Measurements from ENCODE around the gene ZBTB16. TPM values are rescaled to one million over a fixed set of nuclear protein-coding genes. Genes with fewer than 3 reads are reported as not detected.

Gene ZBTB16
- total RNA-seq, 2 donors from 2014 or later: 2.0 to 13.7 TPM

DNA sequence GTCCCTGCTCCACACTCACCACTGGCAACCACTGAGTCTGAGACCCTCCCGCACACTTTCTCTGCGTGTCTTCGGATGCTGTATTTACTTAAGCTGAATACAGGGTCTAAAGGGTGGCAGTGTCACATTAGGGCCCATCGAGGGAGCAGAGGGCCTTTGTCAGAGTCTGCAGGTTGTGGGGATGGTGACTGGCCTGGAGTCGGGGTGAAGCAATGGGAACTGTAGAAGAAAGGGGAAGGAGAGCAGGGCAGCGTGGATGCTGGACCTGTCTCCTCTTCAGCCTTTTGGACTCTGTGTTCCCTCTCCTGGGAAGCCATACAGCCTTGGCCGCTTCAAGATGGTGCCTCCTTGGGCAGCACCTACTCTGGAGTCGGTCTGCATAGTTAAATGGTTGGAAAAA, 61.1 kb downstream of the ZBTB16 start:
- no peaks in the 10 kb centered on the region for H3K27me3 ChIP-seq
- intact Hi-C loops (cut with DNase I): no loop called here
- no peaks in the 10 kb centered on the region for H3K36me3 ChIP-seq
- no peak for DNase-seq
- TF ChIP-seq, protein P1, sequence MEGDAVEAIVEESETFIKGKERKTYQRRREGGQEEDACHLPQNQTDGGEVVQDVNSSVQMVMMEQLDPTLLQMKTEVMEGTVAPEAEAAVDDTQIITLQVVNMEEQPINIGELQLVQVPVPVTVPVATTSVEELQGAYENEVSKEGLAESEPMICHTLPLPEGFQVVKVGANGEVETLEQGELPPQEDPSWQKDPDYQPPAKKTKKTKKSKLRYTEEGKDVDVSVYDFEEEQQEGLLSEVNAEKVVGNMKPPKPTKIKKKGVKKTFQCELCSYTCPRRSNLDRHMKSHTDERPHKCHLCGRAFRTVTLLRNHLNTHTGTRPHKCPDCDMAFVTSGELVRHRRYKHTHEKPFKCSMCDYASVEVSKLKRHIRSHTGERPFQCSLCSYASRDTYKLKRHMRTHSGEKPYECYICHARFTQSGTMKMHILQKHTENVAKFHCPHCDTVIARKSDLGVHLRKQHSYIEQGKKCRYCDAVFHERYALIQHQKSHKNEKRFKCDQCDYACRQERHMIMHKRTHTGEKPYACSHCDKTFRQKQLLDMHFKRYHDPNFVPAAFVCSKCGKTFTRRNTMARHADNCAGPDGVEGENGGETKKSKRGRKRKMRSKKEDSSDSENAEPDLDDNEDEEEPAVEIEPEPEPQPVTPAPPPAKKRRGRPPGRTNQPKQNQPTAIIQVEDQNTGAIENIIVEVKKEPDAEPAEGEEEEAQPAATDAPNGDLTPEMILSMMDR (IDR thresholded peaks at IDR 0.05): no peak
- no peak overlapping the region for H3K9ac ChIP-seq (ENCODE audit: low read depth in 2 of 2, low read length in 2 of 2)
- peaks cover 13% of the 10 kb centered on the region for H3K4me1 ChIP-seq
- H3K4me3 ChIP-seq: no peak overlapping the region
- no peak overlapping the region for H3K27ac ChIP-seq
- H3K9me3 ChIP-seq: no peaks in the 10 kb centered on the region

DNA sequence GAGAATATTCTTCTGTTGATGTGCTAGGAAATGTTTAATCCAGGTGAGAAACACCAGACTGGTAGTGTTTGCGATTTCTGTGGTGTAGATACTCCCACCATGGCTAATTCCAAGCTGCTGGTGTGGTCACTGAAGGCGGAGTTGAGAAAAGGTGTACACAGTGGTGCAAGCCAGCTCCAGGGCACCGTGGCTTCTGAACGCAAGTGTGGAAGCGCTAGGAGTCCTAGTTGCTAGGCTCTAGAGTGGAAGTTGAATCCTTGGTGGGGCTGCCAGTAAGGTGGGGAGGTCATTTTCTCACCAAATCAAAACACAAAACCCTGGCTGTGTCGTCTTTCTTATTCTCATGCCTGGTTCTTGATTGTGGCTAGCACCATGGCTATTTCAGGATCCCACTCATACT, 61.6 kb downstream of the ZBTB16 start:
- H3K27me3 ChIP-seq: no peaks in the 10 kb centered on the region
- no peak overlapping the region for H3K27ac ChIP-seq
- no peak overlapping the region for H3K9ac ChIP-seq (ENCODE audit: low read depth in 2 of 2, low read length in 2 of 2)
- no peak overlapping the region for H3K4me3 ChIP-seq
- no peaks in the 10 kb centered on the region for H3K9me3 ChIP-seq
- DNase-seq: no peak
- no peaks in the 10 kb centered on the region for H3K36me3 ChIP-seq
- peaks cover 13% of the 10 kb centered on the region for H3K4me1 ChIP-seq
- TF ChIP-seq, protein P1 (IDR thresholded peaks at IDR 0.05): no peak
- intact Hi-C loops (cut with DNase I): no loop called here

DNA sequence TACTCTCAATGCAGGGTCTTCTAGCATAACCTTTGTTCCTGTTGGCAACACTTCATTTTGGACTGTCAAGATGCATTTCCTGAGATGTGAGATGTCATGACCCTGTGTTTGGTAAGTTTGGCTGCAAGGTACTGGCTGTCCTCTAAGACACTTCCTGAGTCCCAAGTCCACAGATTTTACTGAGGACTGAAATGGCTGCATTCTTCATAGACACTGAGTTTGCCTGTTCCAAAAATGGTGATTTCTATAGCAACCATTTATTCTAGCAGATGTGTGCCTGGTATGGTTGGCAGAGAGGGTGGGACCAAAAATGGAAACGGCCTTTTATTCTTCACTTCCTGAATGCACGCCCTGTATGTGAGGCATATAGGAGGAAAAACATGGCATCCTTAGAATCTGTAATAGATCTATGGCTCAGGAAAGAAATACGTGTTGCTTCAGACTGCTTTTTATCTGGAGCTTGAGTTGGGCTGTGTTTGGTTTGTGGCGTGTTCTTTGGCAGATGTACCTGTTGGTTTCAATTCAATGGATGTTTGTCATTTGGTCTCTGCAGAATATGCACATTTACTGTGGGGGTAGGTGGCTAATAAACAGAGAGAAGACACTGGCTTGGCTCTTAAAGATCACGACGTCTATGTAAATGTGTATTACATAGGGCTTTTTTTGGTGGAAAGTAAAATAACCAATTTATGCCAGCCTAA, 62.4 kb downstream of the ZBTB16 start:
- no peak for DNase-seq
- H3K4me3 ChIP-seq: no peak overlapping the region
- no peak overlapping the region for H3K9ac ChIP-seq (ENCODE audit: low read depth in 2 of 2, low read length in 2 of 2)
- no peaks in the 10 kb centered on the region for H3K27me3 ChIP-seq
- H3K27ac ChIP-seq: no peak overlapping the region
- intact Hi-C loops (cut with DNase I): no loop called here
- H3K4me1 ChIP-seq: peaks cover 7% of the 10 kb centered on the region
- TF ChIP-seq, protein P1 (IDR thresholded peaks at IDR 0.05): no peak
- H3K36me3 ChIP-seq: no peaks in the 10 kb centered on the region
- H3K9me3 ChIP-seq: no peaks in the 10 kb centered on the region

GRCh38 chr11:114122686-114123085, 63.2 kb downstream of the ZBTB16 start:
- intact Hi-C loops (cut with DNase I): no loop called here
- TF ChIP-seq, protein P1 (IDR thresholded peaks at IDR 0.05): no peak
- peaks cover 1% of the 10 kb centered on the region for H3K4me1 ChIP-seq
- H3K4me3 ChIP-seq: no peak overlapping the region
- no peaks in the 10 kb centered on the region for H3K27me3 ChIP-seq
- H3K9ac ChIP-seq (ENCODE audit: low read depth in 2 of 2, low read length in 2 of 2): no peak overlapping the region
- DNase-seq: no peak
- no peaks in the 10 kb centered on the region for H3K36me3 ChIP-seq
- H3K9me3 ChIP-seq: no peaks in the 10 kb centered on the region
- no peak overlapping the region for H3K27ac ChIP-seq

GRCh38 chr11:114123692-114124330, 64.3 kb downstream of the ZBTB16 start:
- H3K27ac ChIP-seq: no peak overlapping the region
- H3K27me3 ChIP-seq: no peaks in the 10 kb centered on the region
- intact Hi-C loops (cut with DNase I): no loop called here
- H3K4me1 ChIP-seq: peaks cover 2% of the 10 kb centered on the region
- TF ChIP-seq, protein P1 (IDR thresholded peaks at IDR 0.05): no peak
- no peak overlapping the region for H3K4me3 ChIP-seq
- H3K36me3 ChIP-seq: no peaks in the 10 kb centered on the region
- H3K9ac ChIP-seq (ENCODE audit: low read depth in 2 of 2, low read length in 2 of 2): no peak overlapping the region
- no peak for DNase-seq
- no peaks in the 10 kb centered on the region for H3K9me3 ChIP-seq
